Measurements from ENCODE around the gene PRR35.
"Not testable (repeated sequence)": the region's sequence is repeated elsewhere in the genome, so short reads cannot be mapped to it uniquely, and the experiment has no call there.

The PRR35 gene

DNA sequence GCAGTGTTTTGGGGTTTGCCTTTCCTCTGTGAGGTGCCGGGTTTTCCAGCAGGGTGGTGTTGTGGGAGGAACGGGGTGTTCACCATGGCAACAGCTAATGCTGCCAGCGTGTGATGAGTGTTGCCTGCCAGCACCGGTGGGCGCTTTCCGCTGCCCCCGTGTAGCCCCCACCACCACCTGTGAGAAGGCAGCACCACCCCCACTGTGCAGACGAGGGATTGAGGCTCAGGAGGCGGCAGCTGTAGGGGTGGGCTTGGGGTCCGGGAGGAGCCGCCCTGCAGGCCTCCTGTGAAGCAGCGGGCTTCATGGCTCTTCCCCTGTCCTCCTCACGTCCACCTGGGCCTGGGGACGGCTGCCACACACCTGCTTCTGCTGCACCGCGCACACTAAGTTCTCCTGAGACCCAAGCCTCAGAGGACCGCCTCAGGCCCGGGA is 34.9 kb downstream of the PRR35 start:
- no peak for DNase-seq (ENCODE audit: low spot score)

- DNase-seq (ENCODE audit: low spot score) = peak; percentile 65
These were observed 35.9 kb downstream of the PRR35 start for GRCh38 chr16:595942-596735.

GRCh38 chr16:596736-597060 is 36.5 kb downstream of the PRR35 start:
- DNase-seq (ENCODE audit: low spot score) = no peak

- DNase-seq (ENCODE audit: low spot score) = not testable (repeated sequence)
These were observed 37.5 kb downstream of the PRR35 start for GRCh38 chr16:597655-598054.

DNA sequence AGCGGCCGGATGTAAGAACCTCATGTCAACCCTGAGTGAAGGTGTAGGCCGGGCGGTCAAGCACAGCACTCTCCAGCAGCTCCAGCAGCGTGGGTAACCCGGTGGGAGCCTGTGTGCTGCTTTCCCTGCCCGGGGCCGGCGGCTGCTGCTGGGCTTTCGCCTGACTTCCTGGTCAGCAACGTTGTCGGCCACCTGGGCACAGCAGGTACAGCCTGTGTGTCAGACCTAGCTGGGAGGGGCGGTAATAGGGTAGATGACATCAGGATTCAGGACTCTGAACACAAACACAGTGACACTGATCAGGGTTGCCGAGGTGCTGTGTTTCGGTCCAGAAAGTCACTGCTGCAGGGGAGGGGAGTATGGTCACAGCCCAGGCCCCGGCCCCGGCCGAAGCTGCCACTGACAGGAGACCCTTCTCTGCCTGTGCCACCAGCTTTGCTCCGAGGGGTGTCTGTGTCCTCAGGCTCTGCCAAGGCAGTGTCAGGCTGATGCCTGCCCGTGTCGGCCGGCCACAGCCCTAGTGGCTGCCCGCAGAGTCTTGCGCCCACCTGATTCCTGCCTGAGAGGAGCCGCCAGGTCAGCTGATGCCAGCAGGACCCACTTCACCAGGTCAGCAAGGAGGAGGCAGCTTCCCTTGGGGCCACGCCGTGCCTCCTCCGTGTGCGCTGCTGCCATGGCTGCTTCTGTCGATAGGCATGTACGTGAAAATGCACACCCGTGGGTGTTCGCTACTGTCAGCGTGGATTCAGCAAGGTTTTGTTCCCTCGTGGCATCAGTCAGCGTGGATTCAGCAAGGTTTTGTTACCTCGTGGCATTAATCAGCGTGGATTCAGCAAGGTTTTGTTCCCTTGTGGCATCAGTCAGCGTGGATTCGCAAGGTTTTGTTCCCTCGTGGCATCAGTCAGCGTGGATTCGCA is 38.9 kb downstream of the PRR35 start:
- no peak for DNase-seq (ENCODE audit: low spot score)

- DNase-seq (ENCODE audit: low spot score) = no peak
These were observed 40.6 kb downstream of the PRR35 start for GRCh38 chr16:600781-601180.

- DNase-seq (ENCODE audit: low spot score) = no peak
These were observed 43.7 kb downstream of the PRR35 start for GRCh38 chr16:603933-604332.

DNA sequence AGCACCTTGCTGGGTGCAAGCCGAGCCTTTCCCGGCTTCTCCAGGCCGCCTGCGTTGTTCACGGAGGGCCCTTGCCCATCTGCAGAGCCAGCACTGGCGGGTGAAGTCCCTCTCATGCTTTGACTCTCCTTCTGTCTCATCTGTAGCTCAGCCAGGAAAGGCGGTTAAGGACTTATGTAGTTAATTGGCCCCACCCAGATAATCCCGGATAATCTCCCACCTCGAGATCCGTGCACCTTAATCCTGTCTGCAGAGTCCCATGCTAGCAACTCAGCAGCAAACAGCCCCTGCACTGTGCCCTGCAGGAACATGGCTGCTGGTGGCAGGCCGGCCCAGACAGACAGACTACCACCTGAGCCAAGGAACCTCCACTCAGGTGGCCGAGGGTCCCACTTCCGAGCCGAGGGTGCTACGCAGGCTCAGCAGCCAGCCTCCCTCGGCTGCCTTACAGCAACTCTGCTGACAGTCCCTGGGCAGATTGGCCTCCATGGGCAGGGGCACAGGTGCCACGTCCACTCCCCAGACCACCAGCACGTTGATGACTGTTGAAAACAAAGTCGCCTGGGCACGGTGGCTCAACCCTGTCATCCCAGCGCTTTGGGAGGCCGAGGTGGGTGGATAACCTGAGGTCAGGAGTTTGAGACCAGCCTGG is 46.6 kb downstream of the PRR35 start:
- no peak for DNase-seq (ENCODE audit: low spot score)

DNA sequence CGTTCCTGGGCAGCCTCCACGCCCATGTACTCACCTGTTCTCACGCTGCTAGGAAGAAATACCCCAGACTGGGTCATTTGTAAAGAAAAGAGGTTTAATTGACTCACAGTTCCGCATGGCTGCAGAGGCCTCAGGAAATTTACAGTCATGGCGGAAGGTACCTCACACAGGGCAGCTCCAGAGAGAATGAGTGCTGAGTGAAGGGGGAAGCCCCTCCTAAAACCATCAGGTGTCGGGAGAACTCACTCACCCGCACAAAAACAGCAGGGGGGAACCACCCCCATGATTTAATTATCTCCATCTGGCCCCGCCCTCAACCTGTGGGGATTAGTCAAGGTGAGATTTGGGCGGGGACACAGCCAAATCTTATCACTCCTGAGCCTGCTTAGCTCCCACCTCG is 47.8 kb downstream of the PRR35 start:
- DNase-seq (ENCODE audit: low spot score) = no peak

GRCh38 chr16:609316-609715 is 49.1 kb downstream of the PRR35 start:
- no peak for DNase-seq (ENCODE audit: low spot score)

- no peak for DNase-seq (ENCODE audit: low spot score)
These were observed 49.8 kb downstream of the PRR35 start for GRCh38 chr16:609984-610383.

DNA sequence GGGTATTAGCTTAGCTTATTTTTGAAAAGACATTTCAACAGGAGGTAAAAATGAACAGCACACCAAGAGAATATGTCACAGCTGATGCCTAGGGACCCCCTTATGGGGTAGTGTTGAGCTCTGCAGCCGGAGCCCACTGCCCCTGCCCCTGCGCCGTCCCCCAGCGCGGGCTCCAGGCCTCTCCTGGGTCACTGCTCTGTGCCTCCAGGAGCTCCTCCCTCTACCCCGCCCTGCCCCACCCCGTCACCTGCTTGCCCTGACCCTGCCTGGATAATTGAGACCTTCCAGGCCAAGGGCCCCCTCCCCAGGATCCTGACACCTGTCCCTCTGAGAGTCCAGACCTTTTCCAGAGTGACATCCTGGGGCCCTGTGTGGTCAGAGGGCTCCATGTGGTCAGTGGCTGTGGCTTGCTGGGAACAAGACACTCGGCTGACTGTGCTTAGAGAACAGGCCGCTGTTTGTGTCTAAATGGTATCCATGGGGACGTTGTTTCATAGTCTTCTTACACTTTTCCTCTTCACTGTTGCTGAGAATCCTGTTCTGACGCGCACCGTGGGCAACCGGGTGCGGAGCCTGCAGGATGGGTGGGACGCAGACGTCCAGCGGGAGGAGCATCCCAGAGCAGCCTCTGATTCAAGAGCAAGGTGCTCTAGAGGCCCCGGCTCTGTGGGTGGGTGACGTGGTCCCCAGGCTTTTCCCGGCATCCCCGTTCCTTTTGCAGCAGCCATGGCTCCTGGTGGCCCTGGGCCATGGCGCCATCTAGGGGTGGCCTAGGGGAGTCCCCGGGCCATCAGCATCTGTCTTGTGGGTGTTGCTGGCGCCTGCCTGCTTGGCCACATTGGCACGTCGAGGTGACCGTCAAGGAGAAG is 50.6 kb downstream of the PRR35 start:
- peak; percentile 76 for DNase-seq (ENCODE audit: low spot score)

DNA sequence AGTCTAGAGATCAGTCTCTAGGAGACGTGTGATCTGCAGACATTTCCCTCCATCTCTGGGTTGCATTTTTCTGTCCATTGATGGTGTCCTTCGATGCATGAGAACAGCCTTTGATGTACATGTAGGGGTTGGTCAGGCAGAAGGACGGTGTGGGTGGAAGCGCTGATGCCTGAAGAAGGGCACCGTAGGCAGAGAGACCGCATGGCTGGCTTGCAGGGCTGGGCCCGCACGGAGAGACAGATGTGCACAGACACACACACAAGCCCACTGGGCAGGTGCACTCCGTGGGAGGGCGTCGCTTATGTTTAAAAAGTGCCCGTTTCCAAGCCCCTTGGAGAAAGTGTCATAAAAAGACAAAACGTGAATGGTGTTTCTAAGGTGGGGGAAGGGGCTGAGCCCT is 54.9 kb downstream of the PRR35 start:
- no peak for DNase-seq (ENCODE audit: low spot score)
